Smooth muscle cell (in vitro differentiated cells): ENCODE data around the gene CIB2. TPM values are rescaled to one million over a fixed set of nuclear protein-coding genes. Genes with fewer than 3 reads are reported as not detected.

Experiments used
- DNase-seq: peaks from one replicate; lab custom pipeline; 2025; ENCODE audit not compliant: unreplicated experiment; lab: John Stamatoyannopoulos, UW
- H2AFZ ChIP-seq: fragments of 200-600 bp; sonication (generic); 2 replicates; pipeline ENCODE4 v1.6.0; 2016; ENCODE audit warnings: antibody characterized with exemption, low read depth, mild to moderate bottlenecking
- H3F3A ChIP-seq: fragments of 200-600 bp; sonication (generic); 2 replicates; pipeline ENCODE4 v1.6.0; 2017; ENCODE audit warnings: antibody characterized with exemption, low read depth
- H3K27ac ChIP-seq: fragments of 200-600 bp; sonication (generic); 2 replicates; pipeline ENCODE4 v1.5.1; 2016; ENCODE audit warnings: low read depth, mild to moderate bottlenecking
- H3K27me3 ChIP-seq: fragments of 200-600 bp; sonication (generic); 2 replicates; pipeline ENCODE4 v1.6.1; 2016; ENCODE audit warnings: low read depth, mild to moderate bottlenecking
- H3K36me3 ChIP-seq: fragments of 200-600 bp; sonication (generic); 2 replicates; pipeline ENCODE4 v1.5.1; 2016; ENCODE audit warnings: low read depth
- H3K4me1 ChIP-seq: fragments of 200-600 bp; sonication (generic); 2 replicates; pipeline ENCODE4 v1.5.1; 2016; ENCODE audit warnings: low read depth
- H3K4me2 ChIP-seq: fragments of 200-600 bp; sonication (generic); 2 replicates; pipeline ENCODE4 v1.6.0; 2016; ENCODE audit warnings: mild to moderate bottlenecking
- H3K4me3 ChIP-seq: fragments of 200-600 bp; sonication (generic); 2 replicates; pipeline ENCODE4 v1.5.1; 2016; ENCODE audit warnings: mild to moderate bottlenecking
- H3K79me2 ChIP-seq: fragments of 200-600 bp; sonication (generic); 2 replicates; pipeline ENCODE4 v1.6.0; 2016; ENCODE audit warnings: low read depth, mild to moderate bottlenecking
- H3K9ac ChIP-seq: fragments of 200-600 bp; sonication (generic); 2 replicates; pipeline ENCODE4 v1.6.0; 2016; ENCODE audit warnings: low read depth
- H3K9me3 ChIP-seq: fragments of 200-600 bp; sonication (generic); replicated peaks from 2 replicates; pipeline ENCODE4 v1.5.1; 2016; ENCODE audit warnings: low read depth
- H4K20me1 ChIP-seq: fragments of 200-600 bp; sonication (generic); 2 replicates; pipeline ENCODE4 v1.6.0; 2016; ENCODE audit warnings: low read depth
- whole genome bisulfite sequencing: methylation state at CpG from one replicate; pipeline ENCODE4 v1.1.7; 2016; ENCODE audit warnings: low lambda C conversion rate; 5-methylcytosine and 5-hydroxymethylcytosine counted together
- polyA plus RNA-seq: library from polyadenylated mRNA; unstranded; fragments of >200 nt; fragmentation: Nextera tagmentation; extraction: Ambion mirVana; gene quantifications from 2 replicates; pipeline ENCODE4 v1.2.1, GENCODE V29; 2016
- total RNA-seq: library from RNA; depleted of rRNA; stranded (reverse); fragments of >200 nt; gene quantifications from 2 replicates; pipeline ENCODE4 v1.2.3, GENCODE V29; 2014
- TF ChIP-seq, protein P1 (sequence below): fragments of 200-600 bp; sonication (generic); IDR thresholded peaks from 2 replicates; pipeline ENCODE4 v1.5.1; 2017; ENCODE audit warnings: borderline replicate concordance, mild to moderate bottlenecking, antibody characterized with exemption; ENCODE audit not compliant: insufficient read depth, poor library complexity, severe bottlenecking

Gene CIB2
- total and polyA plus RNA-seq, 2 experiments from 2014 or later: 20.9 to 21.7 TPM

DNA sequence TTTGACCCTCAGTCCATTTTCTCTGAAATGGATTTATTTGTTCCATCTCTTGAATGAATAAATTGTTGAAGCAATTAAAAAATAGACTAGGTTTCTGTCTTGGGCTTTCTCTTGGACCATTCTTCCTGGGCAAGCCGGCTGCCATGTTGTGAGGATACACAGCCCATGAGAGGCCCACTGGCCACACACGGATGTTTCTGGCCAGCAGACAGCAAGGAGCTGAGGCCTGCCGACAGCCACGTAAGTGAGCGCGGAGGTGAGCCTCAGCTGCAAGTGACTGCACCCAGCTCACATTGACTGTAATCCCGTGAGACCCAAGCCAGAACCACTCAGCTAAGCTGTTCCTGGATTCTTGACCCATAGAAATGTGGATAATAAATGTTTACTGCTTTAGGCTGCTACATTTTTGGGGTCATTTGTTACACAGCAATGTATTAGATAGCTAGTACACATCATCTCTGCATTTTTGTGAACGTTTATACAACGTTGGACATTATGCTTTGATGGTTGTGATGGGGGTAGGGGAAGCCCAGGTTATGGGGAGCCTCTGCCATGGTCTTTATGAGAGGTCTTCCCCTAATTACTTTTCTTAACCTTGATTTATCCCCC is 40.7 kb upstream of the CIB2 start:
- Histone ChIP-seq H3K4me1 (no peaks in the 10 kb centered on the region), H3K27me3 (no peaks in the 10 kb centered on the region), H3K4me3 (no peak overlapping the region), H3K4me2 (no peak overlapping the region), H3K36me3 (peaks cover 19% of the 10 kb centered on the region), H3K79me2 (no peaks in the 10 kb centered on the region), H3K9ac (no peak overlapping the region), H4K20me1 (no peaks in the 10 kb centered on the region), H3F3A (no peaks in the 10 kb centered on the region), H3K9me3 (no peaks in the 10 kb centered on the region), H2AFZ (no peak overlapping the region), H3K27ac (no peak overlapping the region)
- 97% methylated on average over 9 of the region's 9 CpGs for WGBS
- TF ChIP-seq, protein P1, sequence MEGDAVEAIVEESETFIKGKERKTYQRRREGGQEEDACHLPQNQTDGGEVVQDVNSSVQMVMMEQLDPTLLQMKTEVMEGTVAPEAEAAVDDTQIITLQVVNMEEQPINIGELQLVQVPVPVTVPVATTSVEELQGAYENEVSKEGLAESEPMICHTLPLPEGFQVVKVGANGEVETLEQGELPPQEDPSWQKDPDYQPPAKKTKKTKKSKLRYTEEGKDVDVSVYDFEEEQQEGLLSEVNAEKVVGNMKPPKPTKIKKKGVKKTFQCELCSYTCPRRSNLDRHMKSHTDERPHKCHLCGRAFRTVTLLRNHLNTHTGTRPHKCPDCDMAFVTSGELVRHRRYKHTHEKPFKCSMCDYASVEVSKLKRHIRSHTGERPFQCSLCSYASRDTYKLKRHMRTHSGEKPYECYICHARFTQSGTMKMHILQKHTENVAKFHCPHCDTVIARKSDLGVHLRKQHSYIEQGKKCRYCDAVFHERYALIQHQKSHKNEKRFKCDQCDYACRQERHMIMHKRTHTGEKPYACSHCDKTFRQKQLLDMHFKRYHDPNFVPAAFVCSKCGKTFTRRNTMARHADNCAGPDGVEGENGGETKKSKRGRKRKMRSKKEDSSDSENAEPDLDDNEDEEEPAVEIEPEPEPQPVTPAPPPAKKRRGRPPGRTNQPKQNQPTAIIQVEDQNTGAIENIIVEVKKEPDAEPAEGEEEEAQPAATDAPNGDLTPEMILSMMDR: no peak
- DNase-seq: no peak

GRCh38 chr15:78170848-78171773 is 39.9 kb upstream of the CIB2 start:
- no peaks in the 10 kb centered on the region for H3K79me2 ChIP-seq
- H3K27me3 ChIP-seq: no peaks in the 10 kb centered on the region
- H3F3A ChIP-seq: no peaks in the 10 kb centered on the region
- no peak overlapping the region for H3K27ac ChIP-seq
- peaks cover 21% of the 10 kb centered on the region for H3K36me3 ChIP-seq
- H2AFZ ChIP-seq: no peak overlapping the region
- H3K9ac ChIP-seq: no peak overlapping the region
- no peak overlapping the region for H3K4me3 ChIP-seq
- H4K20me1 ChIP-seq: no peaks in the 10 kb centered on the region
- H3K4me2 ChIP-seq: no peak overlapping the region
- no peaks in the 10 kb centered on the region for H3K4me1 ChIP-seq
- WGBS: 98% methylated on average over 17 of the region's 17 CpGs
- DNase-seq: no peak
- H3K9me3 ChIP-seq: no peaks in the 10 kb centered on the region
- TF ChIP-seq, protein P1: no peak

DNA sequence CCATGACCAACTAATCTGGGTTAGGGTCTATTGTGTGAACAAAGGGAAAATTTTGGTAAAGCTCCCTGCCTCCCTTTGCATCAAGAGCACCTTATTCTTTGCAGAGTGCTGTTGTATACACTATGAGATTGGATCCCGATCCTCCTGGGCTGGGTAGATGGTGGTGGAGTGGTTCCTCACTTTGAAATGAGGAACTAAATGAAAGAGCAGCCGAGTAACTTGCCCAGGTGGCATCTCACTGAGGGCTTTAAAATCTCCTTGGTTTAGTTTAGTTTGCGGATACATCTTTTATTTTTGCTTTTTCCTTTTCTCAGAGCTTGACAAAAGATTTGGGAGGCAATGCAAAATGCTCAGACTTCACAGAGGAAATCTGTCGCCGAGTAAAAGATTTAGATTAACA is 37.4 kb upstream of the CIB2 start:
- peaks cover 25% of the 10 kb centered on the region for H3K36me3 ChIP-seq
- H3K79me2 ChIP-seq: no peaks in the 10 kb centered on the region
- TF ChIP-seq, protein P1: no peak
- no peaks in the 10 kb centered on the region for H3K9me3 ChIP-seq
- no peaks in the 10 kb centered on the region for H3F3A ChIP-seq
- no peak overlapping the region for H3K9ac ChIP-seq
- H3K4me2 ChIP-seq: no peak overlapping the region
- no peak overlapping the region for H3K4me3 ChIP-seq
- no peaks in the 10 kb centered on the region for H3K4me1 ChIP-seq
- no peak overlapping the region for H2AFZ ChIP-seq
- H3K27ac ChIP-seq: no peak overlapping the region
- no peak for DNase-seq
- 99% methylated on average over 5 of the region's 5 CpGs for WGBS
- no peaks in the 10 kb centered on the region for H3K27me3 ChIP-seq
- H4K20me1 ChIP-seq: no peaks in the 10 kb centered on the region
